CD4-positive, alpha-beta memory T cell (primary cell): ENCODE results near the gene PSMA3. TPM values are rescaled to one million over a fixed set of nuclear protein-coding genes. Genes with fewer than 3 reads are reported as not detected.

Experiments
- CTCF ChIA-PET: fragments of 350-600 bp; sonication (Branson Sonifier 250); formaldehyde crosslinking; loops from one replicate; lab custom pipeline; 2021; ENCODE audit warnings: inconsistent platforms; ENCODE audit not compliant: partially characterized antibody; lab: Charles Lee
- POLR2A ChIA-PET: fragments of 350-600 bp; sonication (Branson Sonifier 250); formaldehyde crosslinking; loops from one replicate; lab custom pipeline; 2021; ENCODE audit not compliant: partially characterized antibody; lab: Charles Lee
- DNase-seq, 5 donors: peaks; one replicate each; pipeline versions ENCODE4 v3.0.0 to v3.0.0-alpha.2; 2020 to 2022; ENCODE audit warnings: mixed read lengths in 1 of 5
- H3K27ac ChIP-seq: one replicate; pipeline ENCODE4 v1.7.0; 2013; ENCODE audit warnings: low read depth, low read length
- H3K27me3 ChIP-seq: 2 replicates; pipeline ENCODE4 v1.7.0; 2013; ENCODE audit warnings: mild to moderate bottlenecking, low read length, moderate library complexity; ENCODE audit not compliant: insufficient read depth
- H3K36me3 ChIP-seq: 2 replicates; pipeline ENCODE4 v1.7.0; 2013; ENCODE audit warnings: mild to moderate bottlenecking, low read length, moderate library complexity; ENCODE audit not compliant: insufficient read depth
- H3K4me1 ChIP-seq: 2 replicates; pipeline ENCODE4 v1.7.0; 2013; ENCODE audit warnings: mild to moderate bottlenecking, low read length, moderate library complexity; ENCODE audit not compliant: insufficient read depth
- H3K4me3 ChIP-seq, 2 donors: one replicate each; pipeline ENCODE4 v1.7.0; 2013; ENCODE audit warnings: low read length in 2 of 2, mild to moderate bottlenecking in 1 of 2
- H3K9me3 ChIP-seq, 2 donors: one replicate each; pipeline ENCODE4 v1.7.0; 2013; ENCODE audit warnings: low read length in 2 of 2, control low read depth in 1 of 2; ENCODE audit not compliant: control insufficient read depth in 1 of 2
- H3K27ac Mint-ChIP-seq, 7 donors: one replicate each; pipeline ENCODE4 v1.8.0; 2020 to 2021; ENCODE audit warnings: mixed read lengths in 7 of 7, mild to moderate bottlenecking in 6 of 7, inconsistent platforms in 3 of 7, moderate library complexity in 3 of 7
- H3K27me3 Mint-ChIP-seq, 2 donors: one replicate each; pipeline ENCODE4 v1.8.0; 2020 to 2021; ENCODE audit warnings: mixed read lengths in 2 of 2
- H3K36me3 Mint-ChIP-seq, 2 donors: one replicate each; pipeline ENCODE4 v1.8.0; 2020 to 2021; ENCODE audit warnings: mixed read lengths in 2 of 2, inconsistent platforms in 1 of 2, mild to moderate bottlenecking in 1 of 2
- H3K4me1 Mint-ChIP-seq, 4 donors: one replicate each; pipeline ENCODE4 v1.8.0; 2020 to 2021; ENCODE audit warnings: mixed read lengths in 4 of 4, mild to moderate bottlenecking in 1 of 4
- H3K4me3 Mint-ChIP-seq, 8 donors: one replicate each; pipeline ENCODE4 v1.8.0; 2020 to 2021; ENCODE audit warnings: mixed read lengths in 8 of 8, mild to moderate bottlenecking in 7 of 8, moderate library complexity in 6 of 8, inconsistent platforms in 3 of 8
- H3K9me3 Mint-ChIP-seq, 8 donors: one replicate each; pipeline ENCODE4 v1.8.0; 2020 to 2021; ENCODE audit warnings: mixed read lengths in 8 of 8, mild to moderate bottlenecking in 5 of 8, inconsistent platforms in 3 of 8, moderate library complexity in 1 of 8
- intact Hi-C: fragments of 100-400 bp; cut with micrococcal nuclease; formaldehyde crosslinking; loops from one replicate; pipeline ENCODE4 v1.15.1; 2023
- polyA plus RNA-seq, 2 donors: library from polyadenylated mRNA; unstranded; fragments of 300-500 nt; fragmentation: Illumina TruSeq; gene quantifications; one replicate each; pipeline ENCODE4 v1.2.3, GENCODE V29; 2021
- total RNA-seq, 2 experiments: library from RNA; stranded (reverse); gene quantifications; one replicate each; pipeline ENCODE4 v1.2.3, GENCODE V29; 2021

PSMA3 gene
- total and polyA plus RNA-seq, 4 experiments from 2014 or later: 133 to 180 (median 152) TPM

- Histone ChIP-seq H3K27me3 (no peaks in the 10 kb centered on the region), H3K27ac (no peak overlapping the region), H3K4me1 (no peaks in the 10 kb centered on the region), H3K4me3 (no peak overlapping the region), H3K36me3 (peaks cover 34% of the 10 kb centered on the region), H3K9me3 (no peaks in the 10 kb centered on the region)
- DNase-seq: no peak
- intact Hi-C loops: no loop called here
- ChIA-PET POLR2A (no interaction called here), CTCF (no interaction called here)
- H3K4me1 Mint-ChIP-seq: peaks cover 0 to 2% (median 0%) of the 10 kb centered on the region in 4 donors
- H3K4me3 Mint-ChIP-seq: no peak overlapping the region
- peaks cover 0 to 2% (median 0%) of the 10 kb centered on the region in 8 donors for H3K9me3 Mint-ChIP-seq
- H3K36me3 Mint-ChIP-seq: peaks cover 47 to 59% of the 10 kb centered on the region in 2 donors
- no peak overlapping the region for H3K27ac Mint-ChIP-seq
- no peaks in the 10 kb centered on the region for H3K27me3 Mint-ChIP-seq
Measured at GRCh38 chr14:58213176-58213575, 31.5 kb upstream of the PSMA3 start.

DNA sequence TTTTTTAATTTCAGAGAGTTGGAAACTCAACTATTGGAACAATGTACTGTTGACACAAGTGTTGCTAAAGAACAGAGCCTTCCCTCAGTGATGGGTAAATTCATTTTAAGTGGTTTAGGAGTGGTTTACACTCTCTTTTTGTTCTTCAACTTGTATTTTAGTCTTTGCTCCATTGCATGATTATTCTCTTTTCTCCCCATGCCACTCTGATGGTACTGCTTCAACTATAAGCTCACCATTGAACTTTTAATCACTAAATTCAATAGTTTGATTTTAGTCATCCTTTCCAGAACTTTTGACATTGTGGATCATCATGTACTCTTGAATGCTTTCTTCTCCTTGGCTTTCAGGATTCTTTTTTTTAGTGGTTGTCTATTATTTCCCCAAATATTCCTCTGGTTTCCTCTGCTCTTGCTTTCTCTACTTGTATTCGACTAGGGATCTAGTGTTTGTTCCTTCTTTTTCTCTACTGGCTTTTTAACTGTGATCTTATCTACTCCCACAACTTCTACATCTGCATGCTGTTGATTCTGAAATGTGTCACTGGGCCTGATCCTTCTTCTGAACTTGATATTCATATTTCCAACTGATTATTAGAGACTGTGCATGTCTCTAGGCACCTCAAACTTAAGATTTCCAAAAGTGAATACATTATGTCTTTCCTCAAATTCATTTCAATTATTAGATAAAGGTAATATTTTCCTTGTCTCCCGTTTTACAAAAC, 29.3 kb upstream of the PSMA3 start:
- Histone ChIP-seq H3K36me3 (peaks cover 29% of the 10 kb centered on the region), H3K9me3 (no peaks in the 10 kb centered on the region), H3K4me3 (no peak overlapping the region), H3K27ac (no peak overlapping the region), H3K27me3 (no peaks in the 10 kb centered on the region), H3K4me1 (no peaks in the 10 kb centered on the region)
- intact Hi-C loops: no loop called here
- POLR2A ChIA-PET: no interaction called here
- CTCF ChIA-PET: no interaction called here
- no peak for DNase-seq
- Mint-ChIP-seq H3K36me3 (peaks cover 38 to 44% of the 10 kb centered on the region in 2 donors), H3K4me1 (peaks cover 0 to 1% (median 0%) of the 10 kb centered on the region in 4 donors), H3K9me3 (peaks cover 0 to 2% (median 0%) of the 10 kb centered on the region in 8 donors), H3K4me3 (no peak overlapping the region), H3K27ac (peak overlapping the region in 3 of 7 donors; percentile 1 to 53 (median 31)), H3K27me3 (no peaks in the 10 kb centered on the region)

- Histone ChIP-seq H3K27ac (no peak overlapping the region), H3K27me3 (no peaks in the 10 kb centered on the region), H3K36me3 (peaks cover 29% of the 10 kb centered on the region), H3K9me3 (no peaks in the 10 kb centered on the region), H3K4me3 (no peak overlapping the region), H3K4me1 (no peaks in the 10 kb centered on the region)
- Mint-ChIP-seq H3K9me3 (peaks cover 0 to 2% (median 0%) of the 10 kb centered on the region in 8 donors), H3K36me3 (peaks cover 33 to 40% of the 10 kb centered on the region in 2 donors), H3K4me3 (no peak overlapping the region), H3K4me1 (peaks cover 0 to 1% (median 0%) of the 10 kb centered on the region in 4 donors), H3K27ac (no peak overlapping the region), H3K27me3 (no peaks in the 10 kb centered on the region)
- DNase-seq: no peak
- intact Hi-C loops: no loop called here
- ChIA-PET POLR2A (interaction anchor here (0.6 kb wide), 1 partner anchor 11 kb away, joined by 3 read pairs; no protein-coding TSS in a partner anchor), CTCF (interaction anchor here (1.5 kb wide), 1 partner anchor 10 kb away, joined by 3 read pairs; no protein-coding TSS in a partner anchor)
Measured at GRCh38 chr14:58216544-58216943, 28.1 kb upstream of the PSMA3 start.

GRCh38 chr14:58227096-58227819, 17.4 kb upstream of the PSMA3 start:
- Histone ChIP-seq H3K4me1 (no peaks in the 10 kb centered on the region), H3K27ac (no peak overlapping the region), H3K36me3 (no peaks in the 10 kb centered on the region), H3K4me3 (no peak overlapping the region), H3K9me3 (no peaks in the 10 kb centered on the region), H3K27me3 (no peaks in the 10 kb centered on the region)
- CTCF ChIA-PET: no interaction called here
- DNase-seq: no peak
- Mint-ChIP-seq H3K9me3 (no peaks in the 10 kb centered on the region), H3K4me3 (no peak overlapping the region), H3K36me3 (peaks cover 14 to 26% of the 10 kb centered on the region in 2 donors), H3K27ac (no peak overlapping the region), H3K4me1 (no peaks in the 10 kb centered on the region), H3K27me3 (no peaks in the 10 kb centered on the region)
- POLR2A ChIA-PET: interaction anchor here (1.0 kb wide), 1 partner anchor 27 kb away, joined by 4 read pairs; the partner anchor contains the start of gene ACTR10
- intact Hi-C loops: no loop called here

GRCh38 chr14:58238252-58239243, 6.1 kb upstream of the PSMA3 start:
- intact Hi-C loops: loop anchor here (1.0 kb wide), 5 partner anchors 38 to 189 kb away; partner anchors contain the start of genes ACTR10, ARID4A, KIAA0586 and TIMM9
- Mint-ChIP-seq H3K4me3 (no peak overlapping the region), H3K27me3 (peaks cover 0 to 2% of the 10 kb centered on the region in 2 donors), H3K9me3 (peaks cover 0 to 5% (median 0%) of the 10 kb centered on the region in 8 donors), H3K4me1 (peaks cover 11 to 16% (median 12%) of the 10 kb centered on the region in 4 donors), H3K36me3 (peaks cover 0 to 11% of the 10 kb centered on the region in 2 donors), H3K27ac (no peak overlapping the region)
- Histone ChIP-seq H3K4me3 (peak overlapping the region; percentile 82 to 84), H3K9me3 (no peaks in the 10 kb centered on the region), H3K27me3 (no peaks in the 10 kb centered on the region), H3K27ac (peak overlapping the region; percentile 57), H3K36me3 (no peaks in the 10 kb centered on the region), H3K4me1 (peaks cover 7% of the 10 kb centered on the region)
- ChIA-PET CTCF (no interaction called here), POLR2A (interaction anchor here (1.0 to 3.1 kb wide), 4 partner anchors 35 to 189 kb away, joined by 3 to 34 read pairs (median 8); partner anchors contain the start of genes ACTR10, ARID4A, KIAA0586 and TIMM9)
- DNase-seq: peak in 4 of 5 donors; percentile 13 to 62 (median 36)
